Neural progenitor cell (in vitro differentiated cells): Measurements from ENCODE around the gene NUP210.

ENCODE experiments used
- EZH2 ChIP-seq: fragments of 200-600 bp; sonication (generic); IDR thresholded peaks from 2 replicates; pipeline ENCODE4 v1.6.1; 2017; ENCODE audit warnings: antibody characterized with exemption, mild to moderate bottlenecking, moderate library complexity
- EZH2phosphoT487 ChIP-seq: fragments of 200-600 bp; sonication (generic); IDR thresholded peaks from 2 replicates; pipeline ENCODE4 v1.6.1; 2017; ENCODE audit warnings: antibody characterized with exemption
- TF ChIP-seq, protein P1 (sequence below): fragments of 200-600 bp; sonication (generic); IDR thresholded peaks from 2 replicates; pipeline ENCODE4 v1.5.1; 2017; ENCODE audit warnings: antibody characterized with exemption, mild to moderate bottlenecking

DNA sequence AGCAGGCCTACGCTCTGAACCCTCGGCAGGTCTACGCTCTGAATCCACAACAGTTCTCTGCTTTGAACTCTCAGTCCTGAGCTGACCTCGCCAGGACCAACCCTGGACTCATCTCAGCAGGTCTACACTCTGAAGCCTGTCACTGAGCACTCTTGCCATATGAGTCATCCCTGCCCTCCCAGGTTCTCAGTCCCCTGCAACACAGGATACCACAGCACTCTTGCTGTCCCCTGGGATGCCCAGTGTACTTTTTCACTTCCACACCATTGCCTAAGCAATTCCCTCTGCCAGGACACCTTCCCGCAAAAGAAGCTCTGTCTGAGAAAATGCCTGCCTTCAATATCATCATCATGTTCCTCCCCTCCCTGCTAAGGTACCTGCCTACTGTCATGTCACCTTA lies 42.0 kb downstream of the NUP210 start:
- TF ChIP-seq, protein P1, sequence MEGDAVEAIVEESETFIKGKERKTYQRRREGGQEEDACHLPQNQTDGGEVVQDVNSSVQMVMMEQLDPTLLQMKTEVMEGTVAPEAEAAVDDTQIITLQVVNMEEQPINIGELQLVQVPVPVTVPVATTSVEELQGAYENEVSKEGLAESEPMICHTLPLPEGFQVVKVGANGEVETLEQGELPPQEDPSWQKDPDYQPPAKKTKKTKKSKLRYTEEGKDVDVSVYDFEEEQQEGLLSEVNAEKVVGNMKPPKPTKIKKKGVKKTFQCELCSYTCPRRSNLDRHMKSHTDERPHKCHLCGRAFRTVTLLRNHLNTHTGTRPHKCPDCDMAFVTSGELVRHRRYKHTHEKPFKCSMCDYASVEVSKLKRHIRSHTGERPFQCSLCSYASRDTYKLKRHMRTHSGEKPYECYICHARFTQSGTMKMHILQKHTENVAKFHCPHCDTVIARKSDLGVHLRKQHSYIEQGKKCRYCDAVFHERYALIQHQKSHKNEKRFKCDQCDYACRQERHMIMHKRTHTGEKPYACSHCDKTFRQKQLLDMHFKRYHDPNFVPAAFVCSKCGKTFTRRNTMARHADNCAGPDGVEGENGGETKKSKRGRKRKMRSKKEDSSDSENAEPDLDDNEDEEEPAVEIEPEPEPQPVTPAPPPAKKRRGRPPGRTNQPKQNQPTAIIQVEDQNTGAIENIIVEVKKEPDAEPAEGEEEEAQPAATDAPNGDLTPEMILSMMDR = no peak
- no peak for TF ChIP-seq EZH2
- no peak for TF ChIP-seq EZH2phosphoT487
